ENCODE measurements around the gene OSBPL7. TPM values are rescaled to one million over a fixed set of nuclear protein-coding genes. Genes with fewer than 3 reads are reported as not detected.
A peak's percentile ranks its signal among the peaks of the same experiment; 100 is the strongest.

The OSBPL7 gene
- total RNA-seq, 1 experiment from 2014 or later, result 20.5 TPM

DNA sequence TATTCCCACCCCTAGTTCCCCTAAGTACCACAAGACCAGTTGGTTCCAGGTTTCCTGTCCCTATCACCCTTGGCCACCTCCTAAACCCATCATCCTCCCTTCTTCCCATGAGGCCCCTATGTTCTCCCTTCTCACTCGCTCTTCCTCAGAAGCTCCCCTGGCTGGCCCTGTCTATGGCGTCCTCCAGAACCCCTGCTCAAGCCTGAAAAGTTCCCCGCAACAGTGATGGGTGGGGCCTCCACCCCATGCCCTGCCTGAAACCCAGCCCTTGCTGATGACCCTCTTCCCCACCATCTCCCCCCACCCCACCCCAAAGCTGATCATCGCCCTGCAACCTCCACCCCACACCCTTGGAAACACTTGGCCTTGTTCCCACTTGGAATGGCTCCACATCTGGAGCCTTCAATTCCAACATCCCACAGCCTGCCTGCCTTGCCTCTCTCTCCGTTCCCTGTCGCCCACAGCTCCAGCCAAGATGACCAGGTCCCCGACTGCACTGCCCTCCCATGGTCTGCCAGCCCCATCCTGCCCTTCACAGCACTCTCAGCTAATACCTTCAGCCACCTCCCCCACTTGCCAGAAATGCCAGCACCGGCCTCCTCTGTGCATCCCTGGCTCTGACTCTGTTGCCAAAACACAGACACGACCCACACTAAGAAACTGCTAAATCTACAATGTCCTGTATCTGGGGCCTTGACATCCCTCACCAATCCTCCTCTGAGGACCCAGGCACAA, 10.5 kb downstream of the OSBPL7 start:
- H3K79me2 ChIP-seq (ENCODE audit: insufficient read depth, low read length), result no peaks in the 10 kb centered on the region
- no peaks in the 10 kb centered on the region for H3K27me3 ChIP-seq (ENCODE audit: insufficient read depth, low read length)
- ChIA-PET CTCF (interaction anchor here (0.7 to 1.0 kb wide), 2 partner anchors 21 to 79 kb away, joined by 3 read pairs; partner anchors contain the start of genes LRRC46 and MRPL10), RAD21 (ENCODE audit: low non-redundant PET in 1 of 2, low total read pairs in 2 of 2, uncharacterized antibody in 2 of 2, unreplicated experiment in 2 of 2) (no interaction called here), POLR2A (interaction anchor here (0.9 kb wide), 1 partner anchor 30 kb away, joined by 3 read pairs; the partner anchor contains the start of gene SCRN2)
- peak overlapping the region in 1 of 2 experiments; percentile 7; a peak in 1 of 4 replicates for H3K4me3 ChIP-seq (replicated peaks in 1 of 2; ENCODE audit: low read depth in 1 of 2, low read length in 2 of 2)
- H4K20me1 ChIP-seq (ENCODE audit: insufficient read depth), result no peaks in the 10 kb centered on the region
- H3K36me3 ChIP-seq (ENCODE audit: control insufficient read depth in 1 of 2, insufficient read depth in 2 of 2, low read length in 2 of 2), result peaks cover 11% of the 10 kb centered on the region in 2 experiments; a peak in 2 of 4 replicates
- no peaks in the 10 kb centered on the region for H3K9me3 ChIP-seq (ENCODE audit: control insufficient read depth in 1 of 2, insufficient read depth in 1 of 2, low read depth in 1 of 2, low read length in 2 of 2)
- peak overlapping the region; percentile 54 for H3K4me2 ChIP-seq (ENCODE audit: low read length)
- peaks cover 25 to 32% of the 10 kb centered on the region in 2 experiments for H3K4me1 ChIP-seq (ENCODE audit: control insufficient read depth in 1 of 2, insufficient read depth in 2 of 2, low read length in 2 of 2)
- no peaks in the 10 kb centered on the region for H3K9me2 ChIP-seq (ENCODE audit: insufficient read depth)
- H2AFZ ChIP-seq (ENCODE audit: low read depth, low read length, poor library complexity, severe bottlenecking), result no peak overlapping the region
- BruUV-seq (replicated peaks), result no TSS peak
- peak overlapping the region; percentile 53 for H3K27ac ChIP-seq (ENCODE audit: low read depth, low read length)
- ATAC-seq (peak; percentile 5; the same call in 1 of the 2 replicates), DNase-seq (ENCODE audit: low read depth, low spot score) (no peak)
- TF ChIP-seq EZH2 (IDR thresholded peaks at IDR 0.05) (no peak), EZH2phosphoT487 (IDR thresholded peaks at IDR 0.05; ENCODE audit: borderline replicate concordance) (no peak), CBX3 (IDR thresholded peaks at IDR 0.05; ENCODE audit: low read depth) (no peak), YY1 (IDR thresholded peaks at IDR 0.05; ENCODE audit: extremely low read depth, insufficient replicate concordance, low read depth, low read length) (no peak), ZNF274 (IDR thresholded peaks at IDR 0.05; ENCODE audit: low read depth, low read length) (no peak), POLR2A (IDR thresholded peaks at IDR 0.05; ENCODE audit: borderline replicate concordance, extremely low read depth, insufficient read depth, insufficient read length) (no peak), POLR2AphosphoS5 (IDR thresholded peaks at IDR 0.05; ENCODE audit: low read depth, low read length) (no peak), FOSL1 (IDR thresholded peaks at IDR 0.05; ENCODE audit: low read depth) (no peak), EGR1 (IDR thresholded peaks at IDR 0.05; ENCODE audit: low read depth) (no peak), ELF1 (IDR thresholded peaks at IDR 0.05; ENCODE audit: borderline replicate concordance, low read depth) (no peak)
- TF ChIP-seq, protein P1, sequence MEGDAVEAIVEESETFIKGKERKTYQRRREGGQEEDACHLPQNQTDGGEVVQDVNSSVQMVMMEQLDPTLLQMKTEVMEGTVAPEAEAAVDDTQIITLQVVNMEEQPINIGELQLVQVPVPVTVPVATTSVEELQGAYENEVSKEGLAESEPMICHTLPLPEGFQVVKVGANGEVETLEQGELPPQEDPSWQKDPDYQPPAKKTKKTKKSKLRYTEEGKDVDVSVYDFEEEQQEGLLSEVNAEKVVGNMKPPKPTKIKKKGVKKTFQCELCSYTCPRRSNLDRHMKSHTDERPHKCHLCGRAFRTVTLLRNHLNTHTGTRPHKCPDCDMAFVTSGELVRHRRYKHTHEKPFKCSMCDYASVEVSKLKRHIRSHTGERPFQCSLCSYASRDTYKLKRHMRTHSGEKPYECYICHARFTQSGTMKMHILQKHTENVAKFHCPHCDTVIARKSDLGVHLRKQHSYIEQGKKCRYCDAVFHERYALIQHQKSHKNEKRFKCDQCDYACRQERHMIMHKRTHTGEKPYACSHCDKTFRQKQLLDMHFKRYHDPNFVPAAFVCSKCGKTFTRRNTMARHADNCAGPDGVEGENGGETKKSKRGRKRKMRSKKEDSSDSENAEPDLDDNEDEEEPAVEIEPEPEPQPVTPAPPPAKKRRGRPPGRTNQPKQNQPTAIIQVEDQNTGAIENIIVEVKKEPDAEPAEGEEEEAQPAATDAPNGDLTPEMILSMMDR (IDR thresholded peaks at IDR 0.05 in 2 of 3, conservative IDR thresholded peaks at IDR 0.05 in 1 of 3; ENCODE audit: borderline replicate concordance in 1 of 3, insufficient read depth in 1 of 3, low read depth in 2 of 3, low read length in 2 of 3), result no peak
- TF ChIP-seq, protein P2, sequence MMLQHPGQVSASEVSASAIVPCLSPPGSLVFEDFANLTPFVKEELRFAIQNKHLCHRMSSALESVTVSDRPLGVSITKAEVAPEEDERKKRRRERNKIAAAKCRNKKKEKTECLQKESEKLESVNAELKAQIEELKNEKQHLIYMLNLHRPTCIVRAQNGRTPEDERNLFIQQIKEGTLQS (IDR thresholded peaks at IDR 0.05), result no peak
- TF ChIP-seq, protein P3, sequence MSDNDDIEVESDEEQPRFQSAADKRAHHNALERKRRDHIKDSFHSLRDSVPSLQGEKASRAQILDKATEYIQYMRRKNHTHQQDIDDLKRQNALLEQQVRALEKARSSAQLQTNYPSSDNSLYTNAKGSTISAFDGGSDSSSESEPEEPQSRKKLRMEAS (IDR thresholded peaks at IDR 0.05), result no peak
- TF ChIP-seq, protein P4, sequence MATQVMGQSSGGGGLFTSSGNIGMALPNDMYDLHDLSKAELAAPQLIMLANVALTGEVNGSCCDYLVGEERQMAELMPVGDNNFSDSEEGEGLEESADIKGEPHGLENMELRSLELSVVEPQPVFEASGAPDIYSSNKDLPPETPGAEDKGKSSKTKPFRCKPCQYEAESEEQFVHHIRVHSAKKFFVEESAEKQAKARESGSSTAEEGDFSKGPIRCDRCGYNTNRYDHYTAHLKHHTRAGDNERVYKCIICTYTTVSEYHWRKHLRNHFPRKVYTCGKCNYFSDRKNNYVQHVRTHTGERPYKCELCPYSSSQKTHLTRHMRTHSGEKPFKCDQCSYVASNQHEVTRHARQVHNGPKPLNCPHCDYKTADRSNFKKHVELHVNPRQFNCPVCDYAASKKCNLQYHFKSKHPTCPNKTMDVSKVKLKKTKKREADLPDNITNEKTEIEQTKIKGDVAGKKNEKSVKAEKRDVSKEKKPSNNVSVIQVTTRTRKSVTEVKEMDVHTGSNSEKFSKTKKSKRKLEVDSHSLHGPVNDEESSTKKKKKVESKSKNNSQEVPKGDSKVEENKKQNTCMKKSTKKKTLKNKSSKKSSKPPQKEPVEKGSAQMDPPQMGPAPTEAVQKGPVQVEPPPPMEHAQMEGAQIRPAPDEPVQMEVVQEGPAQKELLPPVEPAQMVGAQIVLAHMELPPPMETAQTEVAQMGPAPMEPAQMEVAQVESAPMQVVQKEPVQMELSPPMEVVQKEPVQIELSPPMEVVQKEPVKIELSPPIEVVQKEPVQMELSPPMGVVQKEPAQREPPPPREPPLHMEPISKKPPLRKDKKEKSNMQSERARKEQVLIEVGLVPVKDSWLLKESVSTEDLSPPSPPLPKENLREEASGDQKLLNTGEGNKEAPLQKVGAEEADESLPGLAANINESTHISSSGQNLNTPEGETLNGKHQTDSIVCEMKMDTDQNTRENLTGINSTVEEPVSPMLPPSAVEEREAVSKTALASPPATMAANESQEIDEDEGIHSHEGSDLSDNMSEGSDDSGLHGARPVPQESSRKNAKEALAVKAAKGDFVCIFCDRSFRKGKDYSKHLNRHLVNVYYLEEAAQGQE (IDR thresholded peaks at IDR 0.05; ENCODE audit: low read depth), result no peak
- TF ChIP-seq, protein P5, sequence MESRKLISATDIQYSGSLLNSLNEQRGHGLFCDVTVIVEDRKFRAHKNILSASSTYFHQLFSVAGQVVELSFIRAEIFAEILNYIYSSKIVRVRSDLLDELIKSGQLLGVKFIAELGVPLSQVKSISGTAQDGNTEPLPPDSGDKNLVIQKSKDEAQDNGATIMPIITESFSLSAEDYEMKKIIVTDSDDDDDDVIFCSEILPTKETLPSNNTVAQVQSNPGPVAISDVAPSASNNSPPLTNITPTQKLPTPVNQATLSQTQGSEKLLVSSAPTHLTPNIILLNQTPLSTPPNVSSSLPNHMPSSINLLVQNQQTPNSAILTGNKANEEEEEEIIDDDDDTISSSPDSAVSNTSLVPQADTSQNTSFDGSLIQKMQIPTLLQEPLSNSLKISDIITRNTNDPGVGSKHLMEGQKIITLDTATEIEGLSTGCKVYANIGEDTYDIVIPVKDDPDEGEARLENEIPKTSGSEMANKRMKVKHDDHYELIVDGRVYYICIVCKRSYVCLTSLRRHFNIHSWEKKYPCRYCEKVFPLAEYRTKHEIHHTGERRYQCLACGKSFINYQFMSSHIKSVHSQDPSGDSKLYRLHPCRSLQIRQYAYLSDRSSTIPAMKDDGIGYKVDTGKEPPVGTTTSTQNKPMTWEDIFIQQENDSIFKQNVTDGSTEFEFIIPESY (IDR thresholded peaks at IDR 0.05; ENCODE audit: extremely low read depth, insufficient replicate concordance, low read length), result no peak
- intact Hi-C loops (cut with micrococcal nuclease), result no loop called here
- H3K9ac ChIP-seq (ENCODE audit: low read length), result peak overlapping the region; percentile 49

Data from HCT116 (cell line).